ENCODE measurements around the gene TOP1. TPM values are rescaled to one million over a fixed set of nuclear protein-coding genes. Genes with fewer than 3 reads are reported as not detected.
A peak's percentile ranks its signal among the peaks of the same experiment; 100 is the strongest.

The TOP1 gene
- total and polyA plus RNA-seq, 9 of the 15 experiments (the other 6 are each of a cell fraction or from before 2014, with no cell fraction given): 26.4 to 127 (median 39.6) TPM

DNA sequence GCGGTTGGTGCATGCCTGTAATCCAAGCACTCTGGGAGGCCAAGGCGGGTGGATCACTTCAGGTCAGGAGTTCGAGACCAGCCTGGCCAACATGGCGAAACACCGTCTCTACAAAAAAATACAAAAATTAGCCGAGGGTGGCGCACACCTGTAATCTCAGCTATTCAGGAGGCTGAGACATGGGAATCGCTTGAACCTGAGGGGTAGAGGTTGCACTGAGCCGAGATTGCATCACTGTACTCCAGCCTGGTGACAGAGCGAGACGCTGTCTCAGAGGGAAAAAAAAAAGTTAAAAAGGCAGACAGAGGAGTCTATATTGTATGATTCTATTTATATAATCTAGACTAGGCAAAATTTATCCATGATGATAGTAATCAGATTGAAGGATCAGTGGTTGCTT is 81.4 kb downstream of the TOP1 start:
- DNase-seq (ENCODE audit: extremely low read depth in 1 of 4, low spot score in 3 of 4): no peak
- Histone ChIP-seq H3K36me3 (ENCODE audit: control insufficient read depth, insufficient read depth, low read length) (peaks cover 83% of the 10 kb centered on the region), H3K9me1 (ENCODE audit: control insufficient read depth, insufficient read depth, low read length) (no peaks in the 10 kb centered on the region), H3K4me3 (no peak overlapping the region), H3K27me3 (ENCODE audit: control insufficient read depth in 2 of 2, insufficient read depth in 2 of 2, low read length in 2 of 2) (no peaks in the 10 kb centered on the region), H3K27ac (ENCODE audit: extremely low read depth, low read depth, low read length) (no peak overlapping the region), H3K9ac (ENCODE audit: insufficient read depth in 1 of 2, low read depth in 2 of 2, low read length in 2 of 2) (no peak overlapping the region), H4K20me1 (replicated peaks; ENCODE audit: control insufficient read depth, insufficient read depth, low read length) (no peaks in the 10 kb centered on the region), H3K4me2 (ENCODE audit: insufficient read depth, low read length) (no peak overlapping the region), H3K79me2 (ENCODE audit: control insufficient read depth, insufficient read depth, low read length) (no peaks in the 10 kb centered on the region), H2AFZ (ENCODE audit: low read depth, low read length) (no peak overlapping the region), H3K9me3 (replicated peaks; ENCODE audit: control insufficient read depth, insufficient read depth, low read depth, low read length) (no peaks in the 10 kb centered on the region), H3K4me1 (replicated peaks in 1 of 2; ENCODE audit: control insufficient read depth in 2 of 2, insufficient read depth in 2 of 2, low read length in 2 of 2) (peaks cover 0 to 8% of the 10 kb centered on the region in 2 experiments; a peak in 3 of 5 replicates)
- WGBS (ENCODE audit: insufficient coverage, low coverage, missing lambda C conversion rate): 95% methylated on average over 11 of the region's 11 CpGs
- in situ Hi-C loops (cut with MboI): no loop called here
- no TSS peak for BruUV-seq (replicated peaks)
- ATAC-seq: no peak
- TF ChIP-seq PHTF2 (CRISPR knock-in tag; IDR thresholded peaks at IDR 0.05): no peak
- TF ChIP-seq ZBTB1 (CRISPR knock-in tag; IDR thresholded peaks at IDR 0.05; ENCODE audit: borderline replicate concordance, low read depth): no peak
- TF ChIP-seq ZNF766 (CRISPR knock-in tag; conservative IDR thresholded peaks at IDR 0.05): no peak
- TF ChIP-seq CEBPB (tag; IDR thresholded peaks at IDR 0.05): 0 out of 2 replicates have a peak, but pooled peaks have one; percentile 8
- no peak for FAIRE-seq
- CTCF ChIA-PET (ENCODE audit: low intra/inter-chr PET ratio): no interaction called here
- intact Hi-C loops (cut with micrococcal nuclease): no loop called here
- POLR2A ChIA-PET: no interaction called here

- Histone ChIP-seq H3K4me3 (no peak overlapping the region), H2AFZ (ENCODE audit: low read depth, low read length) (no peak overlapping the region), H3K9me1 (ENCODE audit: control insufficient read depth, insufficient read depth, low read length) (no peaks in the 10 kb centered on the region), H3K27ac (ENCODE audit: extremely low read depth, low read depth, low read length) (no peak overlapping the region), H3K4me1 (replicated peaks in 1 of 2; ENCODE audit: control insufficient read depth in 2 of 2, insufficient read depth in 2 of 2, low read length in 2 of 2) (peaks cover 8 to 15% of the 10 kb centered on the region in 2 experiments), H3K27me3 (ENCODE audit: control insufficient read depth in 2 of 2, insufficient read depth in 2 of 2, low read length in 2 of 2) (no peaks in the 10 kb centered on the region), H3K36me3 (ENCODE audit: control insufficient read depth, insufficient read depth, low read length) (peaks cover 87% of the 10 kb centered on the region), H4K20me1 (replicated peaks; ENCODE audit: control insufficient read depth, insufficient read depth, low read length) (peaks cover 5% of the 10 kb centered on the region; the same call in 1 of the 2 replicates), H3K79me2 (ENCODE audit: control insufficient read depth, insufficient read depth, low read length) (no peaks in the 10 kb centered on the region), H3K9ac (ENCODE audit: insufficient read depth in 1 of 2, low read depth in 2 of 2, low read length in 2 of 2) (no peak overlapping the region), H3K9me3 (replicated peaks; ENCODE audit: control insufficient read depth, insufficient read depth, low read depth, low read length) (no peaks in the 10 kb centered on the region), H3K4me2 (ENCODE audit: insufficient read depth, low read length) (no peak overlapping the region)
- FAIRE-seq (no peak), DNase-seq (ENCODE audit: extremely low read depth in 1 of 4, low spot score in 3 of 4) (no peak), ATAC-seq (no peak)
- BruUV-seq (replicated peaks): no TSS peak
- in situ Hi-C loops (cut with MboI): no loop called here
- POLR2A ChIA-PET: interaction anchor here (0.7 to 1.1 kb wide), 2 partner anchors 10 to 24 kb away, joined by 3 read pairs; no protein-coding TSS in a partner anchor
- CTCF ChIA-PET (ENCODE audit: low intra/inter-chr PET ratio): no interaction called here
- intact Hi-C loops (cut with micrococcal nuclease): no loop called here
- WGBS (ENCODE audit: insufficient coverage, low coverage, missing lambda C conversion rate): 85% methylated on average over 5 of the region's 5 CpGs
- TF ChIP-seq CUX1 (CRISPR knock-in tag; IDR thresholded peaks at IDR 0.05) (no peak), RHOXF2B (CRISPR knock-in tag; conservative IDR thresholded peaks at IDR 0.05) (no peak), MTF1 (CRISPR knock-in tag; IDR thresholded peaks at IDR 0.05; ENCODE audit: borderline replicate concordance) (no peak), MYBL2 (IDR thresholded peaks at IDR 0.05; ENCODE audit: low read depth) (no peak), MYBL2 (CRISPR knock-in tag; IDR thresholded peaks at IDR 0.05; ENCODE audit: borderline replicate concordance) (no peak), RFX1 (IDR thresholded peaks at IDR 0.05) (peak; percentile 31; the same call in 1 of the 2 replicates)
These were observed 82.4 kb downstream of the TOP1 start for GRCh38 chr20:41110930-41111577.
